CD4-positive, alpha-beta memory T cell (primary cell): ENCODE data around the gene BBOX1. TPM values are rescaled to one million over a fixed set of nuclear protein-coding genes. Genes with fewer than 3 reads are reported as not detected.

Experiments
- CTCF ChIA-PET: fragments of 350-600 bp; sonication (Branson Sonifier 250); formaldehyde crosslinking; loops from one replicate; lab custom pipeline; 2021; ENCODE audit warnings: inconsistent platforms; ENCODE audit not compliant: partially characterized antibody; lab: Charles Lee
- POLR2A ChIA-PET: fragments of 350-600 bp; sonication (Branson Sonifier 250); formaldehyde crosslinking; loops from one replicate; lab custom pipeline; 2021; ENCODE audit not compliant: partially characterized antibody; lab: Charles Lee
- DNase-seq, 5 donors: peaks; one replicate each; pipeline versions ENCODE4 v3.0.0 to v3.0.0-alpha.2; 2020 to 2022; ENCODE audit warnings: mixed read lengths in 1 of 5
- H3K27ac ChIP-seq: one replicate; pipeline ENCODE4 v1.7.0; 2013; ENCODE audit warnings: low read depth, low read length
- H3K27me3 ChIP-seq: 2 replicates; pipeline ENCODE4 v1.7.0; 2013; ENCODE audit warnings: mild to moderate bottlenecking, low read length, moderate library complexity; ENCODE audit not compliant: insufficient read depth
- H3K36me3 ChIP-seq: 2 replicates; pipeline ENCODE4 v1.7.0; 2013; ENCODE audit warnings: mild to moderate bottlenecking, low read length, moderate library complexity; ENCODE audit not compliant: insufficient read depth
- H3K4me1 ChIP-seq: 2 replicates; pipeline ENCODE4 v1.7.0; 2013; ENCODE audit warnings: mild to moderate bottlenecking, low read length, moderate library complexity; ENCODE audit not compliant: insufficient read depth
- H3K4me3 ChIP-seq, 2 donors: one replicate each; pipeline ENCODE4 v1.7.0; 2013; ENCODE audit warnings: low read length in 2 of 2, mild to moderate bottlenecking in 1 of 2
- H3K9me3 ChIP-seq, 2 donors: one replicate each; pipeline ENCODE4 v1.7.0; 2013; ENCODE audit warnings: low read length in 2 of 2, control low read depth in 1 of 2; ENCODE audit not compliant: control insufficient read depth in 1 of 2
- H3K27ac Mint-ChIP-seq, 7 donors: one replicate each; pipeline ENCODE4 v1.8.0; 2020 to 2021; ENCODE audit warnings: mixed read lengths in 7 of 7, mild to moderate bottlenecking in 6 of 7, inconsistent platforms in 3 of 7, moderate library complexity in 3 of 7
- H3K27me3 Mint-ChIP-seq, 2 donors: one replicate each; pipeline ENCODE4 v1.8.0; 2020 to 2021; ENCODE audit warnings: mixed read lengths in 2 of 2
- H3K36me3 Mint-ChIP-seq, 2 donors: one replicate each; pipeline ENCODE4 v1.8.0; 2020 to 2021; ENCODE audit warnings: mixed read lengths in 2 of 2, inconsistent platforms in 1 of 2, mild to moderate bottlenecking in 1 of 2
- H3K4me1 Mint-ChIP-seq, 4 donors: one replicate each; pipeline ENCODE4 v1.8.0; 2020 to 2021; ENCODE audit warnings: mixed read lengths in 4 of 4, mild to moderate bottlenecking in 1 of 4
- H3K4me3 Mint-ChIP-seq, 8 donors: one replicate each; pipeline ENCODE4 v1.8.0; 2020 to 2021; ENCODE audit warnings: mixed read lengths in 8 of 8, mild to moderate bottlenecking in 7 of 8, moderate library complexity in 6 of 8, inconsistent platforms in 3 of 8
- H3K9me3 Mint-ChIP-seq, 8 donors: one replicate each; pipeline ENCODE4 v1.8.0; 2020 to 2021; ENCODE audit warnings: mixed read lengths in 8 of 8, mild to moderate bottlenecking in 5 of 8, inconsistent platforms in 3 of 8, moderate library complexity in 1 of 8
- intact Hi-C: fragments of 100-400 bp; cut with micrococcal nuclease; formaldehyde crosslinking; loops from one replicate; pipeline ENCODE4 v1.15.1; 2023
- polyA plus RNA-seq, 2 donors: library from polyadenylated mRNA; unstranded; fragments of 300-500 nt; fragmentation: Illumina TruSeq; gene quantifications; one replicate each; pipeline ENCODE4 v1.2.3, GENCODE V29; 2021
- total RNA-seq, 2 experiments: library from RNA; stranded (reverse); gene quantifications; one replicate each; pipeline ENCODE4 v1.2.3, GENCODE V29; 2021

The BBOX1 gene
- total and polyA plus RNA-seq, 4 experiments from 2014 or later: not detected

- Histone ChIP-seq H3K27me3 (no peaks in the 10 kb centered on the region), H3K27ac (no peak overlapping the region), H3K4me3 (no peak overlapping the region), H3K4me1 (no peaks in the 10 kb centered on the region), H3K36me3 (no peaks in the 10 kb centered on the region), H3K9me3 (no peaks in the 10 kb centered on the region)
- CTCF ChIA-PET: no interaction called here
- Mint-ChIP-seq H3K27me3 (peaks cover 0 to 1% of the 10 kb centered on the region in 2 donors), H3K4me1 (no peaks in the 10 kb centered on the region), H3K36me3 (no peaks in the 10 kb centered on the region), H3K4me3 (no peak overlapping the region), H3K9me3 (peaks cover 0 to 7% (median 0%) of the 10 kb centered on the region in 8 donors), H3K27ac (no peak overlapping the region)
- POLR2A ChIA-PET: no interaction called here
- DNase-seq: no peak
- intact Hi-C loops: no loop called here
Observed at GRCh38 chr11:27148506-27148905, 107.9 kb downstream of the BBOX1 start.

DNA sequence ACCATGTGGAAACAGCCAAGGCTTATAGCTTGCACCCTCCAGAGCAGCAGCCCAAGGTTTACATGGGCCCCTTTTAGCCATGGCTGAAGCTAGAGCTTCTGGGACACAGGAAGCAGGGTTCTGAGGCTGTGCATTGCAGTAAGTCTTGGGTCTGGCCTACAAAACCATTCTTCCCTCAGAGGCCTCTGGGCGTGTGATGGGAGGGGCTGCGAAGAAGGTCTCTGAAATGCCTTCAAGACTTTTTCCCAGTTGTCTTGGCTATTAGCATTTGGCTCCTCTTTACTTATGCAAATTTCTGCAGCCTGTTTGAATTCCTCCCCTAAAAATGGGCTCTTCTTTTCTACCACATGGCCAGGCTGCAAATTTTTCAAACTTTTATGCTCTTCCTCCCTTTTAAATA, 109.5 kb downstream of the BBOX1 start:
- no peaks in the 10 kb centered on the region for H3K4me1 ChIP-seq
- H3K36me3 ChIP-seq: no peaks in the 10 kb centered on the region
- intact Hi-C loops: no loop called here
- no peak overlapping the region for H3K27ac Mint-ChIP-seq
- H3K27me3 ChIP-seq: no peaks in the 10 kb centered on the region
- POLR2A ChIA-PET: no interaction called here
- H3K4me1 Mint-ChIP-seq: no peaks in the 10 kb centered on the region
- DNase-seq: no peak
- H3K4me3 Mint-ChIP-seq: no peak overlapping the region
- H3K9me3 Mint-ChIP-seq: no peaks in the 10 kb centered on the region
- no peaks in the 10 kb centered on the region for H3K9me3 ChIP-seq
- H3K4me3 ChIP-seq: no peak overlapping the region
- H3K27ac ChIP-seq: no peak overlapping the region
- CTCF ChIA-PET: no interaction called here
- no peaks in the 10 kb centered on the region for H3K27me3 Mint-ChIP-seq
- H3K36me3 Mint-ChIP-seq: no peaks in the 10 kb centered on the region

- DNase-seq: no peak
- Mint-ChIP-seq H3K27ac (no peak overlapping the region), H3K4me3 (no peak overlapping the region), H3K36me3 (no peaks in the 10 kb centered on the region), H3K4me1 (no peaks in the 10 kb centered on the region), H3K27me3 (no peaks in the 10 kb centered on the region), H3K9me3 (no peaks in the 10 kb centered on the region)
- intact Hi-C loops: no loop called here
- no peak overlapping the region for H3K27ac ChIP-seq
- H3K36me3 ChIP-seq: no peaks in the 10 kb centered on the region
- H3K9me3 ChIP-seq: no peaks in the 10 kb centered on the region
- H3K4me1 ChIP-seq: no peaks in the 10 kb centered on the region
- POLR2A ChIA-PET: no interaction called here
- no peak overlapping the region for H3K4me3 ChIP-seq
- CTCF ChIA-PET: interaction anchor here (2.1 kb wide), 1 partner anchor 12 kb away, joined by 5 read pairs; no protein-coding TSS in a partner anchor
- no peaks in the 10 kb centered on the region for H3K27me3 ChIP-seq
Observed at GRCh38 chr11:27153136-27153535, 112.5 kb downstream of the BBOX1 start.

DNA sequence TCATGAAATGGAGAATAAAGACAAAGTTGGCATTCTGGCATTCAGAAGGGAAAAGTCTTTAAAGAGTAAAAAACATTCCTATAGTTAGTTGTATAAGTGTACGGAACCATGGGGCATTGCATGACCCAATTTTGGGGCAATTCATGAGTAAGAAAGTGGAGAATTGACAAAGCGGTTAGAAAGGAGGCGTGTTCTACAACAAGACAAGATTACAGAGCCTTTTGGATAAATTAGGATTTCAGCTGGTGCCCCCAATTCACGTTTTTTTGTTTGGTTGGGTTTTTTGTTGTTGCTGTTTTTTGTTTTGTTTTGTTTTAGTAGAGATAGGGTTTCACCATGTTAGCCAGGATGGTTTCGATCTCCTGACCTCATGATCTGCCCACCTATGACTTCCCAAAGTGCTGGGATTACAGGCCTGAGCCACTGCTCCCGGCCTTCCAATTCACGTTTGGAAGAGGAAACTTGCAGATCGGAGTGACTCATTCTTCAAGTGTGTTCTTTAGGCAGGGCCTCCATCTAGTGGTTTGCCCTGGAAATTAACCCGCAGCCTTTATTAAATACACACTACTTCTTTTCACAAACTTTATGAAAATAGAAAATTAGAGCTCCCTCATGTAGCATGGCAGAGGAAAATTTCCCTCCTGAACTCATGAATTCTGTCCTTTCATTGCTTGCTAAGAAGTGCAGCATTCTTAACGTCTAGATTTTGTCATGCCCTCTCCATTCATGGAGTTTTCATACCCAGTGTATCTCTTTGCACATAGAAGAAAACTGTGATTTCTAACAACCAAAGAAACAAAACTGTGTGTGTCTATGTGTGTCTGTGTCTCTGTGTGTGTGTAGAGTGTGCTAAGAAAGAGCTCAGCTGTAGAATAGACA, 118.1 kb downstream of the BBOX1 start:
- Mint-ChIP-seq H3K27ac (no peak overlapping the region), H3K4me3 (no peak overlapping the region), H3K4me1 (peaks cover 0 to 1% (median 0%) of the 10 kb centered on the region in 4 donors), H3K36me3 (no peaks in the 10 kb centered on the region), H3K27me3 (peaks cover 0 to 3% of the 10 kb centered on the region in 2 donors), H3K9me3 (peaks cover 0 to 2% (median 0%) of the 10 kb centered on the region in 8 donors)
- ChIA-PET POLR2A (no interaction called here), CTCF (interaction anchor here (1.1 kb wide), 1 partner anchor 27 kb away, joined by 3 read pairs; no protein-coding TSS in a partner anchor)
- Histone ChIP-seq H3K4me1 (no peaks in the 10 kb centered on the region), H3K27me3 (no peaks in the 10 kb centered on the region), H3K4me3 (no peak overlapping the region), H3K27ac (no peak overlapping the region), H3K36me3 (no peaks in the 10 kb centered on the region), H3K9me3 (no peaks in the 10 kb centered on the region)
- intact Hi-C loops: no loop called here
- no peak for DNase-seq

DNA sequence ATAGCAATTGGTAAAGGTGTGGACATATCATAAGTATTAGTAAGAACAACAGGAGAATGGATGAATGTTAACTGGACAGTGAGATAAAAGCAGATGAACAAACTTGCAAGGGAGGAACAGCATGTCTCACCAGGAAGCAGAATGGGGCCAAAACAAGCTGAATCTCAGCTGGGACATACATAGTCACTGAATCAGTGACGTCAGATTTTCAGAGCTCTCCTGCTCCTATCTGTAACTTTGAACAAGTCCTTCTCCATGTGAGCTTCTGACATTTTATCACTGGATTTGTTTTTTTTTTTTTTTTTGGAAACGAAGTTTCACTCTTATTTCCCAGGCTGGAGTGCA, 118.7 kb downstream of the BBOX1 start:
- no peak for DNase-seq
- no peak overlapping the region for H3K4me3 ChIP-seq
- no peak overlapping the region for H3K27ac ChIP-seq
- no peaks in the 10 kb centered on the region for H3K27me3 ChIP-seq
- no peak overlapping the region for H3K4me3 Mint-ChIP-seq
- peaks cover 0 to 1% (median 0%) of the 10 kb centered on the region in 4 donors for H3K4me1 Mint-ChIP-seq
- H3K36me3 ChIP-seq: no peaks in the 10 kb centered on the region
- no peaks in the 10 kb centered on the region for H3K9me3 ChIP-seq
- ChIA-PET POLR2A (no interaction called here), CTCF (no interaction called here)
- peaks cover 0 to 3% of the 10 kb centered on the region in 2 donors for H3K27me3 Mint-ChIP-seq
- H3K27ac Mint-ChIP-seq: no peak overlapping the region
- H3K4me1 ChIP-seq: no peaks in the 10 kb centered on the region
- H3K36me3 Mint-ChIP-seq: no peaks in the 10 kb centered on the region
- intact Hi-C loops: no loop called here
- peaks cover 0 to 2% (median 0%) of the 10 kb centered on the region in 8 donors for H3K9me3 Mint-ChIP-seq

- ChIA-PET POLR2A (no interaction called here), CTCF (no interaction called here)
- H3K36me3 ChIP-seq: no peaks in the 10 kb centered on the region
- Mint-ChIP-seq H3K27me3 (peaks cover 0 to 3% of the 10 kb centered on the region in 2 donors), H3K36me3 (no peaks in the 10 kb centered on the region), H3K4me3 (no peak overlapping the region), H3K9me3 (peaks cover 0 to 2% (median 0%) of the 10 kb centered on the region in 8 donors), H3K4me1 (peaks cover 0 to 1% (median 0%) of the 10 kb centered on the region in 4 donors), H3K27ac (no peak overlapping the region)
- intact Hi-C loops: no loop called here
- H3K4me1 ChIP-seq: no peaks in the 10 kb centered on the region
- no peaks in the 10 kb centered on the region for H3K9me3 ChIP-seq
- no peaks in the 10 kb centered on the region for H3K27me3 ChIP-seq
- H3K27ac ChIP-seq: no peak overlapping the region
- no peak overlapping the region for H3K4me3 ChIP-seq
- DNase-seq: no peak
Observed at GRCh38 chr11:27161071-27161470, 120.5 kb downstream of the BBOX1 start.

GRCh38 chr11:27162237-27162636, 121.6 kb downstream of the BBOX1 start:
- H3K4me1 ChIP-seq: no peaks in the 10 kb centered on the region
- no peak for DNase-seq
- CTCF ChIA-PET: no interaction called here
- Mint-ChIP-seq H3K4me3 (no peak overlapping the region), H3K27ac (no peak overlapping the region), H3K27me3 (peaks cover 0 to 3% of the 10 kb centered on the region in 2 donors), H3K36me3 (no peaks in the 10 kb centered on the region), H3K9me3 (peaks cover 0 to 2% (median 0%) of the 10 kb centered on the region in 8 donors), H3K4me1 (peaks cover 0 to 1% (median 0%) of the 10 kb centered on the region in 4 donors)
- intact Hi-C loops: no loop called here
- H3K27ac ChIP-seq: no peak overlapping the region
- H3K4me3 ChIP-seq: no peak overlapping the region
- H3K36me3 ChIP-seq: no peaks in the 10 kb centered on the region
- H3K9me3 ChIP-seq: no peaks in the 10 kb centered on the region
- H3K27me3 ChIP-seq: no peaks in the 10 kb centered on the region
- POLR2A ChIA-PET: no interaction called here
